Transverse colon (tissue), 4 donors: ENCODE data around the gene SCN3A. TPM values are rescaled to one million over a fixed set of nuclear protein-coding genes. Genes with fewer than 3 reads are reported as not detected.

Experiments
- DNase-seq: peaks from one replicate; pipeline ENCODE4 v3.0.0-alpha.2; 2019
- H3K27ac ChIP-seq, 4 donors: fragments of 200-600 bp; sonication (generic); 2 replicates each; pipeline ENCODE4 v1.5.1; 2016 to 2018; ENCODE audit warnings: inconsistent platforms in 4 of 4
- H3K27me3 ChIP-seq: fragments of 200-600 bp; sonication (generic); 2 replicates; pipeline ENCODE4 v1.5.1; 2017; ENCODE audit warnings: inconsistent platforms
- H3K36me3 ChIP-seq, 4 donors: fragments of 200-600 bp; sonication (generic); 2 replicates each; pipeline ENCODE4 v1.5.1; 2017 to 2019; ENCODE audit warnings: inconsistent platforms in 4 of 4
- H3K4me1 ChIP-seq, 4 donors: fragments of 200-600 bp; sonication (generic); 2 replicates each; pipeline ENCODE4 v1.5.1; 2017 to 2020; ENCODE audit warnings: inconsistent platforms in 4 of 4
- H3K4me3 ChIP-seq, 4 donors: fragments of 200-600 bp; sonication (generic); 1 replicate in 1 of 4; 2 replicates in 3 of 4; pipeline versions ENCODE4 v1.5.1 to v1.6.1; 2017 to 2019; ENCODE audit warnings: inconsistent platforms in 4 of 4
- H3K9me3 ChIP-seq, 2 donors: fragments of 200-600 bp; sonication (generic); 2 replicates each; pipeline ENCODE4 v1.5.1; 2017 to 2019; ENCODE audit warnings: inconsistent platforms in 2 of 2
- EP300 ChIP-seq: sonication (generic); formaldehyde crosslinking; IDR thresholded peaks from one replicate; pipeline ENCODE4 v1.6.1; 2017; ENCODE audit warnings: antibody characterized with exemption, low read depth
- POLR2A ChIP-seq: fragments of 450-650 bp; IDR thresholded peaks from one replicate; pipeline ENCODE4 v1.6.1; 2016; ENCODE audit warnings: antibody characterized with exemption, mild to moderate bottlenecking, moderate library complexity
- POLR2AphosphoS5 ChIP-seq, 3 donors: sonication (generic); formaldehyde crosslinking; IDR thresholded peaks; one replicate each; pipeline ENCODE4 v1.6.1; 2016; ENCODE audit warnings: antibody characterized with exemption in 3 of 3
- WGBS, 2 donors: methylation state at CpG; one replicate each; pipeline ENCODE4 v1.1.5; 2018; ENCODE audit warnings: low coverage in 1 of 2; 5-methylcytosine and 5-hydroxymethylcytosine counted together
- in situ Hi-C, 4 donors: fragments of 200-750 bp; cut with MboI; loops; one replicate each; pipeline versions ENCODE4 v1.15.0 to v1.15.1; 2017; ENCODE audit warnings: low sequenced_read_pairs in 3 of 4, low pct_ligation_motif_present in 1 of 4, low pct_unique_long_range_greater_than_20kb in 1 of 4
- intact Hi-C: fragments of 100-400 bp; cut with DNase I; formaldehyde crosslinking; loops from one replicate; pipeline ENCODE4 v1.15.1; 2023; ENCODE audit warnings: low total_unique reads
- total RNA-seq, 4 donors: library from RNA; depleted of rRNA; stranded (reverse); fragments of >200 nt; gene quantifications; one replicate each; pipeline ENCODE4 v1.1.0, GENCODE V29; 2016
- TF ChIP-seq, protein P1 (sequence below), 5 experiments: fragments of 200-600 bp in 3 of 5; fragments of 450-650 bp in 2 of 5; sonication (generic) in 3 of 5; IDR thresholded peaks; 1 replicate in 2 of 5; 2 replicates in 3 of 5; pipeline ENCODE4 v1.5.1; 2016 to 2017; ENCODE audit warnings: antibody characterized with exemption in 5 of 5, inconsistent platforms in 3 of 5, mild to moderate bottlenecking in 2 of 5, moderate library complexity in 1 of 5

Gene SCN3A
- total RNA-seq, 4 donors from 2014 or later: 0.60 to 2.5 (median 1.4) TPM

DNA sequence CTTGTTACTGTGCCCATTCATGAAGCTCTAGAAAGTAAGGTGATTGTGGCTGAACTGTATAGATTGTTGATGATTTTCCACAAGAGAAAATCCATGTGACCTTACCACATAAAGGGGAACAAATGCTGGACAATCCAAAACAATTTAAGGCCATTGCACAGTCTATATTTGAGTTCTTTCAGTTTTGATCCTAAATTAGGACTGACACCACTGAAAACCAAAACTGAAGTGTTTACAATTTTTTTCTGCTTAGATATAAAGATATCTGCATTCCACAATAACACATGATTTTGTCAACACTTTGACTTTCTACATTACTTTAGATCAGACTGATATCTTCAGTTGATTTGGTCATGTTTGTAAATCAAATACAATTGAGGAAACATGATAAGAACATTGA, 124.9 kb downstream of the SCN3A start:
- no peaks in the 10 kb centered on the region for H3K9me3 ChIP-seq
- intact Hi-C loops (no loop called here), in situ Hi-C loops (no loop called here)
- H3K36me3 ChIP-seq: no peaks in the 10 kb centered on the region
- DNase-seq: no peak
- H3K4me1 ChIP-seq: no peaks in the 10 kb centered on the region
- H3K27ac ChIP-seq: no peak overlapping the region
- H3K4me3 ChIP-seq: no peak overlapping the region
- no peaks in the 10 kb centered on the region for H3K27me3 ChIP-seq
- no peak for TF ChIP-seq POLR2AphosphoS5 (IDR thresholded peaks at IDR 0.05)
- TF ChIP-seq, protein P1, sequence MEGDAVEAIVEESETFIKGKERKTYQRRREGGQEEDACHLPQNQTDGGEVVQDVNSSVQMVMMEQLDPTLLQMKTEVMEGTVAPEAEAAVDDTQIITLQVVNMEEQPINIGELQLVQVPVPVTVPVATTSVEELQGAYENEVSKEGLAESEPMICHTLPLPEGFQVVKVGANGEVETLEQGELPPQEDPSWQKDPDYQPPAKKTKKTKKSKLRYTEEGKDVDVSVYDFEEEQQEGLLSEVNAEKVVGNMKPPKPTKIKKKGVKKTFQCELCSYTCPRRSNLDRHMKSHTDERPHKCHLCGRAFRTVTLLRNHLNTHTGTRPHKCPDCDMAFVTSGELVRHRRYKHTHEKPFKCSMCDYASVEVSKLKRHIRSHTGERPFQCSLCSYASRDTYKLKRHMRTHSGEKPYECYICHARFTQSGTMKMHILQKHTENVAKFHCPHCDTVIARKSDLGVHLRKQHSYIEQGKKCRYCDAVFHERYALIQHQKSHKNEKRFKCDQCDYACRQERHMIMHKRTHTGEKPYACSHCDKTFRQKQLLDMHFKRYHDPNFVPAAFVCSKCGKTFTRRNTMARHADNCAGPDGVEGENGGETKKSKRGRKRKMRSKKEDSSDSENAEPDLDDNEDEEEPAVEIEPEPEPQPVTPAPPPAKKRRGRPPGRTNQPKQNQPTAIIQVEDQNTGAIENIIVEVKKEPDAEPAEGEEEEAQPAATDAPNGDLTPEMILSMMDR (IDR thresholded peaks at IDR 0.05): no peak
- no peak for TF ChIP-seq POLR2A
- no peak for TF ChIP-seq EP300

DNA sequence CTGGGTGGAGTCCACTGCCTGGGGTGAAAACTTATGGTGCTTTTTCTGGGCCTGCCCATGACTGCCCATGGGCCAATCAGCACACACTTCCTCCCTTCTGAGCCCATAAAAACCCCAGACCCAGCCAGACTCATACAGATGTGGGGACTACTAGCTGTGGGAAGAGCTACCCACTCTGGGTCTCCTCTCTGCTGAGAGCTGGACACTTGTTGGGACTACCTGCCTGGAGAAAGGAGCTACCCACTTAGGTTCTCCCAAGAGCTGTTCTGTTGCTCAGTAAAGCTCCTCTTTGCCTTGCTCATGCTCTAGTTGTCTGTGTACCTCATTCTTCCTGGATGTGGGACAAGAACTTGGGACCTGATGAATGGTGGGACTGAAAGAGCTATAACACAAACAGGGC, 129.0 kb downstream of the SCN3A start:
- Histone ChIP-seq H3K9me3 (peaks cover 0 to 3% of the 10 kb centered on the region in 2 donors), H3K27ac (no peak overlapping the region), H3K27me3 (no peaks in the 10 kb centered on the region), H3K4me3 (no peak overlapping the region), H3K36me3 (no peaks in the 10 kb centered on the region), H3K4me1 (no peaks in the 10 kb centered on the region)
- TF ChIP-seq POLR2AphosphoS5 (IDR thresholded peaks at IDR 0.05) (no peak), EP300 (no peak), POLR2A (no peak)
- TF ChIP-seq, protein P1 (IDR thresholded peaks at IDR 0.05): no peak
- in situ Hi-C loops: no loop called here
- intact Hi-C loops: no loop called here
- no peak for DNase-seq

DNA sequence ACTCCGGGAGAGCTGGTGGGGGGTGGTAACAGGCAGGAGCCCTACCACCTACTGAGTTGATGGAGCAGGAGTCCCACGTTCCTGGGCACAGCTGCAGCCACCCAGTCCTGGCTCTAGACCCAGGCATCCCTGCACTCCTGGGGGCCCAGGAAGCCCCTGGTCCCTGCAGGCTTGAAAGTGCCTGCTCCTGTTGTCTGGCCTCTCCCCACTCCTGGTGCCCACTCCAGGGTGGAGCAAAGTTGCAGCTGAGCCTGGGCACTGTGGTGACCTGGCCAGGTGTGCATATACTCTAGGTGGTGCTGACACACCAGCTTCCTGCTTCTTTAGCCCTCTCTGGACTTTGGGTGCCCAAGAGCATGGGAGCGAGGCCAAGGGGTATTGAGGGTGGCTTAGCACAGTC, 129.5 kb downstream of the SCN3A start:
- in situ Hi-C loops (no loop called here), intact Hi-C loops (no loop called here)
- H3K4me3 ChIP-seq: no peak overlapping the region
- WGBS, 2 donors: 93% methylated on average over 3 of the region's 3 CpGs; no CpG with 5 or more reads in 1 of the 2 donors
- no peaks in the 10 kb centered on the region for H3K36me3 ChIP-seq
- TF ChIP-seq POLR2AphosphoS5 (IDR thresholded peaks at IDR 0.05) (no peak), POLR2A (no peak), EP300 (no peak)
- TF ChIP-seq, protein P1 (IDR thresholded peaks at IDR 0.05): no peak
- H3K9me3 ChIP-seq: peaks cover 0 to 3% of the 10 kb centered on the region in 2 donors
- H3K4me1 ChIP-seq: no peaks in the 10 kb centered on the region
- H3K27ac ChIP-seq: no peak overlapping the region
- DNase-seq: no peak
- H3K27me3 ChIP-seq: no peaks in the 10 kb centered on the region

DNA sequence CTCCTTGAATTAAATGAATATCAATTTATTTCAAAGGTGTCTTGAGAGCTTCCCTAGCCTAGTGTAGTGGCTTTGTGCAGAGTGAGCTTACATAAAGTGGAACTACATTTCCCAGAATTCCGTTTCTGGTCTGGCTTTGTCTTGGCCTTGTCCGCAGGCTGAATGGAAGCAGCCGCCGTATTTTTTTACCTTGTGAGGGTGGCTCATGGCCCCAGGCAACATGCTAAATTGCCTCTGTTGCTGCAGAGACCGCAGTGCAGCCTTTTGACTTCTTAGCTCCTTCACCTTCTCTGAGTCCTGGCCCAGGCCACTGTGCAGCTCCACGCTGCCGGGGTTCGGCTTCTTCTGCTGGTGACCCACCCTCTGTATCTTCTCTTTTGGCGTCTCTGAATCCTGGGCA, 133.8 kb downstream of the SCN3A start:
- 86 to 97% methylated on average over 6 to 9 of the region's 9 CpGs for WGBS, 2 donors
- Histone ChIP-seq H3K36me3 (no peaks in the 10 kb centered on the region), H3K9me3 (peaks cover 0 to 3% of the 10 kb centered on the region in 2 donors), H3K4me1 (peaks cover 0 to 6% (median 3%) of the 10 kb centered on the region in 4 donors), H3K27ac (no peak overlapping the region), H3K4me3 (no peak overlapping the region), H3K27me3 (no peaks in the 10 kb centered on the region)
- in situ Hi-C loops: no loop called here
- TF ChIP-seq, protein P1 (IDR thresholded peaks at IDR 0.05): no peak
- TF ChIP-seq POLR2AphosphoS5 (IDR thresholded peaks at IDR 0.05): no peak
- no peak for TF ChIP-seq EP300
- no peak for TF ChIP-seq POLR2A
- intact Hi-C loops: no loop called here
- no peak for DNase-seq
